ENCODE results near the gene MAN2B1. TPM values are rescaled to one million over a fixed set of nuclear protein-coding genes. Genes with fewer than 3 reads are reported as not detected.

MAN2B1 gene
- total RNA-seq, 3 donors from 2014 or later: 92.7 to 104 (median 96.6) TPM

GRCh38 chr19:12695096-12695495, 28.6 kb upstream of the MAN2B1 start:
- no peak for DNase-seq
- intact Hi-C loops (cut with DNase I, micrococcal nuclease): no loop called here
- Histone ChIP-seq H3K4me1 (ENCODE audit: low read depth) (peaks cover 12% of the 10 kb centered on the region), H3K9me3 (no peaks in the 10 kb centered on the region), H3K4me3 (no peak overlapping the region), H3K36me3 (ENCODE audit: low read depth) (no peaks in the 10 kb centered on the region)
- no peak for ATAC-seq
- TF ChIP-seq CTCF (IDR thresholded peaks at IDR 0.05): no peak

GRCh38 chr19:12694641-12695040, 28.1 kb upstream of the MAN2B1 start:
- intact Hi-C loops (cut with DNase I, micrococcal nuclease): no loop called here
- no peak overlapping the region for H3K4me3 ChIP-seq
- no peak for DNase-seq
- ATAC-seq: no peak
- no peaks in the 10 kb centered on the region for H3K9me3 ChIP-seq
- TF ChIP-seq CTCF (IDR thresholded peaks at IDR 0.05): no peak
- peaks cover 12% of the 10 kb centered on the region for H3K4me1 ChIP-seq (ENCODE audit: low read depth)
- H3K36me3 ChIP-seq (ENCODE audit: low read depth): no peaks in the 10 kb centered on the region

GRCh38 chr19:12692960-12693359, 26.4 kb upstream of the MAN2B1 start:
- intact Hi-C loops (cut with DNase I, micrococcal nuclease): no loop called here
- ATAC-seq (no peak), DNase-seq (no peak)
- TF ChIP-seq CTCF (IDR thresholded peaks at IDR 0.05): no peak
- Histone ChIP-seq H3K4me1 (ENCODE audit: low read depth) (peaks cover 12% of the 10 kb centered on the region), H3K36me3 (ENCODE audit: low read depth) (no peaks in the 10 kb centered on the region), H3K9me3 (no peaks in the 10 kb centered on the region), H3K4me3 (no peak overlapping the region)

GRCh38 chr19:12689581-12690216, 23.2 kb upstream of the MAN2B1 start:
- no peaks in the 10 kb centered on the region for H3K9me3 ChIP-seq
- no peaks in the 10 kb centered on the region for H3K4me1 ChIP-seq (ENCODE audit: low read depth)
- intact Hi-C loops (cut with DNase I, micrococcal nuclease): no loop called here
- no peaks in the 10 kb centered on the region for H3K36me3 ChIP-seq (ENCODE audit: low read depth)
- ATAC-seq (no peak), DNase-seq (no peak)
- no peak overlapping the region for H3K4me3 ChIP-seq
- no peak for TF ChIP-seq CTCF (IDR thresholded peaks at IDR 0.05)

- Histone ChIP-seq H3K9me3 (no peaks in the 10 kb centered on the region), H3K36me3 (ENCODE audit: low read depth) (no peaks in the 10 kb centered on the region), H3K4me3 (no peak overlapping the region), H3K4me1 (ENCODE audit: low read depth) (no peaks in the 10 kb centered on the region)
- DNase-seq (peak in 1 of 3 donors; percentile 29), ATAC-seq (no peak)
- intact Hi-C loops (cut with DNase I, micrococcal nuclease): no loop called here
- no peak for TF ChIP-seq CTCF (IDR thresholded peaks at IDR 0.05)
These were observed 22.5 kb upstream of the MAN2B1 start for GRCh38 chr19:12689012-12689411.

All from mucosa of descending colon (tissue), 3 donors.